ENCODE data around the gene UBFD1. TPM values are rescaled to one million over a fixed set of nuclear protein-coding genes. Genes with fewer than 3 reads are reported as not detected.
"Not testable (repeated sequence)": the region's sequence is repeated elsewhere in the genome, so short reads cannot be mapped to it uniquely, and the experiment has no call there.

The UBFD1 gene
- total RNA-seq, 2 experiments from 2014 or later = 51.8 to 54.1 TPM

DNA sequence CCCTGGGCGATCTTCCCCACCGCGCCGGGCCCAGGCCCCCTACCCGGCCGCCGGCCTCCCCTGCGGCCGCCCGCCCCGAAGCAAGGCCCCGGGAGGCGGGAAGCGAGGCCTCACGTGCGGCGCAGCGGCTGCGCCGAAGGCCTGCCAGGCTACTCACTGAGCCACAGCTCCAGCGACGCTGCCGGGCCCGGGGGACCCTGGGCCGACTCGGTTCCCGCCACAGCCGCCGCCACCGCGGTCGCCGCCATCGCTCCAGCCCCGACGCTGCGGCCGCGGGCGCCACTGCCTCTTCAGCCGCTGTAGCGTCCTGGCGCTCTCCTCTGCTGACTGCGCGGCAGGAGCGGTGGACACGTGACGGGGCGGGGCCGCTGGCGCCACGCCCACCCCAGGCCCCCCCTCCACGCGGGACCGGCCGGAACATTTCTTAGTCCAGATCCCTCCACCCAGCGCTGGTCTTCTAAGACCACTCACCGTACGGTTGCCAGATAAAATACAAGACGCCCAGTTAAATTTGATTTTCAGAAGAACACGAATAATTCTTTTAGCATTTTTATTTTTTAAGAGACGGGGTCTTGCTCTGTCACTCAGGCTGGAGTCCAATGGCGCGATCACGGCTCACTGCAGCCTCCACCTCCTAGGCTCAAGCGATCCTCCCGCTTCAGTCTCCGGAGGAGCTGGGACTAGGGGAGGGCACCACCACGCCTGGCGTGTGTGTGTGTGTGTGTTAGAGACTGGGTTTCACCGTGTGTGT is 47.2 kb upstream of the UBFD1 start, which contains the start of gene GGA2:
TSS of gene GGA2 (minus strand) at position 331 of the 751 bp plus-strand sequence. CDS start at position 248, 83 bp downstream.
- intact Hi-C loops (cut with micrococcal nuclease) = no loop called here
- no peaks in the 10 kb centered on the region for H3K9me3 Mint-ChIP-seq
- CTCF ChIA-PET = no interaction called here
- H3K36me3 Mint-ChIP-seq (ENCODE audit: low read depth) = peaks cover 33% of the 10 kb centered on the region
- peak within 1 kb of the TSS; percentile 86 for H3K27ac Mint-ChIP-seq
- DNase-seq (peak; percentile 77), ATAC-seq (peak; percentile 83)
- H3K4me3 Mint-ChIP-seq = peak within 1 kb of the TSS; percentile 92
- TF ChIP-seq CTCF (IDR thresholded peaks at IDR 0.05) = no peak
- POLR2A ChIA-PET = interaction anchor here (0.5 to 2.8 kb wide), 5 partner anchors 18 to 1859 kb away, joined by 3 to 11 read pairs (median 3); partner anchors contain the start of genes COG7, EARS2 and UBFD1
- H3K4me1 Mint-ChIP-seq (ENCODE audit: low read depth) = peaks cover 43% of the 10 kb centered on the region
- no peaks in the 10 kb centered on the region for H3K27me3 Mint-ChIP-seq

DNA sequence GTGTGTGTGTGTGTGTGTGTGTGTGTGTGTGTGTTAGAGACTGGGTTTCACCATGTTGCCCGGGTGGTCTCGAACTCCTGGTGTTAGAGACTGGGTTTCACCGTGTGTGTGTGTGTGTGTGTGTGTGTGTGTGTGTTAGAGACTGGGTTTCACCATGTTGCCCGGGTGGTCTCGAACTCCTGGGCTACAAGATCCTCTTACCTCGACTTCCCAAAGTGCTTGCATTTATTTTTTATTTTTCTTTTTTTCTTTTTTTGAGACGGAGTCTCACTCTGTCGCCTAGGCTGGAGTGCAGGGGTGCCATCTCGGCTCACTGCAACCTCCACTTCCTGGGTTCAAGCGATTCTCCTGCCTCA is 46.6 kb upstream of the UBFD1 start:
- H3K27me3 Mint-ChIP-seq; intact Hi-C loops (cut with micrococcal nuclease); ATAC-seq; DNase-seq; CTCF ChIA-PET; H3K9me3 Mint-ChIP-seq: not testable (repeated sequence)
- H3K36me3 Mint-ChIP-seq (ENCODE audit: low read depth) = peaks cover 36% of the 10 kb centered on the region
- H3K4me3 Mint-ChIP-seq = peak overlapping the region; percentile 75
- peak overlapping the region; percentile 80 for H3K27ac Mint-ChIP-seq
- peaks cover 44% of the 10 kb centered on the region for H3K4me1 Mint-ChIP-seq (ENCODE audit: low read depth)
- POLR2A ChIA-PET = interaction anchor here (0.8 to 1.1 kb wide), 3 partner anchors 18 to 58 kb away, joined by 3 read pairs; partner anchors contain the start of gene COG7

DNA sequence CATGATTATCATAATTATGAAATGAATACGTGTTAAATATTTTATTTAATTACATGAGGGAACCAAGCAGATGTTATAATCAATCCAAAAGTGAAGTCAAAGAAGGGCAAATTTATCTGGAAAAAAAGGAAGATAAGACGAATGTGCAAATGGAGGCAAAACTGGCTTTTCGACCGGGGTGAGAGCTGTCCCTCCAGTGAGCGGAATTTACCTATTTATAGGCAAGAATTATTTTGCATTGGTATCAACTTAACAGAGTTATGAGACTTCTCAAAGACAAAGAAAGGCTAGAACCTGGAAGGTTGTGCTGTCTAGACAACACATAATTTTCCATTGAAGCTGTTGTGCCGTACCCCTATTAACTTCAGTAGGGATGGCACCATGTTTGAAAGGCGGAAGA is 45.8 kb upstream of the UBFD1 start:
- POLR2A ChIA-PET = interaction anchor here (0.8 kb wide), 1 partner anchor 20 kb away, joined by 3 read pairs; no protein-coding TSS in a partner anchor
- Mint-ChIP-seq H3K27ac (no peak overlapping the region), H3K4me1 (ENCODE audit: low read depth) (peaks cover 44% of the 10 kb centered on the region), H3K9me3 (no peaks in the 10 kb centered on the region), H3K27me3 (no peaks in the 10 kb centered on the region), H3K4me3 (peak overlapping the region; percentile 54), H3K36me3 (ENCODE audit: low read depth) (peaks cover 33% of the 10 kb centered on the region)
- ATAC-seq (no peak), DNase-seq (no peak)
- intact Hi-C loops (cut with micrococcal nuclease) = no loop called here
- CTCF ChIA-PET = no interaction called here
- no peak for TF ChIP-seq CTCF (IDR thresholded peaks at IDR 0.05)

DNA sequence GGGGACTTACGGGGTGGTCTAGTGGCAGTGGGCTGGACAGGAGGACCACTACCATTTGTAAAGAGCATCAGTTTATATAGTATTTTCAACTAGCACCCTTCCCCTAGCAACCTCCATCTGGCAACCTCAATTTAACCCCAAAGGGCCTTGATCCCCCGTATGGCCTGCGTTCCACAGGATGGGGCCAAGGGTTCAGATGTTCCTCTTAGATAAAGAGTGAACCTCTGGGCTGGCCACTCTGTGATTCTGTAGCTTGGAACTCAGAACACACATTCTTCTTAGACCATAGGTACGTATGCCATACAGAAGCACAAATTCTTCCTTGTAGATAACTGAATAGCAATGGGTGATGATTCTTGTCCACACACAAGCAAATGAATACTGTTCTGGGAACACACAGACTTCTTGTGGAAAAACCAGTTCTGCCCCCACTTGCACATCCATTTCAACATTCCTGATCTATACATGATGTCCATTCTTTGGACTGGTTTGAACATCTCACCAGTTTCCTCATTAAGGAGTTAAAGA is 45.3 kb upstream of the UBFD1 start:
- no peak for TF ChIP-seq CTCF (IDR thresholded peaks at IDR 0.05)
- Mint-ChIP-seq H3K4me1 (ENCODE audit: low read depth) (peaks cover 40% of the 10 kb centered on the region), H3K27ac (no peak overlapping the region), H3K9me3 (no peaks in the 10 kb centered on the region), H3K27me3 (no peaks in the 10 kb centered on the region), H3K4me3 (no peak overlapping the region), H3K36me3 (ENCODE audit: low read depth) (peaks cover 29% of the 10 kb centered on the region)
- CTCF ChIA-PET = no interaction called here
- intact Hi-C loops (cut with micrococcal nuclease) = no loop called here
- DNase-seq (no peak), ATAC-seq (no peak)
- POLR2A ChIA-PET = interaction anchor here (0.6 kb wide), 1 partner anchor 60 kb away, joined by 3 read pairs; no protein-coding TSS in a partner anchor

- TF ChIP-seq CTCF (IDR thresholded peaks at IDR 0.05) = no peak
- H3K36me3 Mint-ChIP-seq (ENCODE audit: low read depth) = peaks cover 23% of the 10 kb centered on the region
- H3K4me3 Mint-ChIP-seq = no peak overlapping the region
- H3K4me1 Mint-ChIP-seq (ENCODE audit: low read depth) = peaks cover 32% of the 10 kb centered on the region
- peak; percentile 64 for ATAC-seq
- no peaks in the 10 kb centered on the region for H3K27me3 Mint-ChIP-seq
- intact Hi-C loops (cut with micrococcal nuclease) = no loop called here
- ChIA-PET CTCF (interaction anchor here (1.2 kb wide), 1 partner anchor 43 kb away, joined by 3 read pairs; the partner anchor contains the start of genes EARS2 and UBFD1), POLR2A (interaction anchor here (1.0 to 1.3 kb wide), 3 partner anchors 9 to 62 kb away, joined by 4 to 7 read pairs (median 5); partner anchors contain the start of gene COG7)
- H3K27ac Mint-ChIP-seq = peak overlapping the region; percentile 17
- DNase-seq = peak; percentile 75
- H3K9me3 Mint-ChIP-seq = no peaks in the 10 kb centered on the region
Measured at GRCh38 chr16:23514381-23515152, 43.0 kb upstream of the UBFD1 start.

Data from activated CD8-positive, alpha-beta T cell treated with anti-CD3 and anti-CD28 coated beads for 36 hours (primary cell).